WTC11 (cell line): Measurements from ENCODE around the gene LMOD2. TPM values are rescaled to one million over a fixed set of nuclear protein-coding genes. Genes with fewer than 3 reads are reported as not detected.

ENCODE experiments used
- ATAC-seq: fragments of 200-7000 bp; cut with Tn5 transposase; 2 replicates; pipeline ENCODE4 v1.10.0; 2021; ENCODE audit warnings: mild to moderate bottlenecking, moderate library complexity
- CTCF ChIA-PET: fragments of 300-600 bp; sonication (Branson Sonifier 250); formaldehyde crosslinking; loops from one replicate; lab custom pipeline; 2021; ENCODE audit warnings: antibody characterized with exemption; lab: Charles Lee
- POLR2A ChIA-PET: fragments of 350-600 bp; sonication (Branson Sonifier 250); formaldehyde crosslinking; loops from one replicate; lab custom pipeline; 2021; ENCODE audit warnings: antibody characterized with exemption; lab: Charles Lee
- DNase-seq: peaks from one replicate; pipeline ENCODE4 v3.0.0; 2021; ENCODE audit warnings: low spot score
- H3K27ac Mint-ChIP-seq: 2 replicates; pipeline ENCODE4 v1.8.0; 2021; ENCODE audit warnings: mixed read lengths
- H3K27me3 Mint-ChIP-seq: 2 replicates; pipeline ENCODE4 v1.8.0; 2021; ENCODE audit warnings: low read depth, mild to moderate bottlenecking, moderate library complexity, mixed read lengths
- H3K36me3 Mint-ChIP-seq: 2 replicates; pipeline ENCODE4 v1.8.0; 2021; ENCODE audit warnings: mixed read lengths
- H3K4me1 Mint-ChIP-seq: 2 replicates; pipeline ENCODE4 v1.8.0; 2022; ENCODE audit warnings: mixed read lengths
- H3K4me3 Mint-ChIP-seq: 2 replicates; pipeline ENCODE4 v1.8.0; 2021; ENCODE audit warnings: mild to moderate bottlenecking, moderate library complexity, mixed read lengths
- H3K9me3 Mint-ChIP-seq: 2 replicates; pipeline ENCODE4 v1.8.0; 2021; ENCODE audit warnings: mixed read lengths
- CBFB ChIP-seq: sonication (generic); formaldehyde crosslinking; IDR thresholded peaks from 2 replicates; pipeline ENCODE4 v1.8.1; 2022; ENCODE audit warnings: mild to moderate bottlenecking, low read depth, missing genetic modification reagents
- CREM ChIP-seq: sonication (generic); formaldehyde crosslinking; IDR thresholded peaks from 2 replicates; pipeline ENCODE4 v1.8.1; 2022; ENCODE audit warnings: mild to moderate bottlenecking, missing genetic modification reagents, moderate library complexity
- EMX1 ChIP-seq: fragments of 250-450 bp; sonication (Bioruptor Pico); IDR thresholded peaks from 2 replicates; pipeline ENCODE4 v1.8.0; 2021; ENCODE audit warnings: mild to moderate bottlenecking
- FOXP1 ChIP-seq: sonication (generic); formaldehyde crosslinking; IDR thresholded peaks from 2 replicates; pipeline ENCODE4 v1.8.0; 2022; ENCODE audit warnings: missing genetic modification reagents, mild to moderate bottlenecking, moderate library complexity, borderline replicate concordance
- HMGA2 ChIP-seq: fragments of 250-450 bp; sonication (Bioruptor Pico); IDR thresholded peaks from 2 replicates; pipeline ENCODE4 v1.4.0; 2021; ENCODE audit warnings: mild to moderate bottlenecking, moderate library complexity
- NR1H2 ChIP-seq: sonication (generic); formaldehyde crosslinking; IDR thresholded peaks from 2 replicates; pipeline ENCODE4 v1.9.0; 2021; ENCODE audit warnings: mild to moderate bottlenecking, moderate library complexity, missing genetic modification reagents
- NR2C2 ChIP-seq: sonication (generic); formaldehyde crosslinking; IDR thresholded peaks from 2 replicates; pipeline ENCODE4 v1.8.0; 2022; ENCODE audit warnings: mild to moderate bottlenecking, missing genetic modification reagents
- NR3C1 ChIP-seq: sonication (generic); formaldehyde crosslinking; conservative IDR thresholded peaks from 2 replicates; pipeline ENCODE4 v1.8.1; 2023; ENCODE audit warnings: low read depth, mild to moderate bottlenecking, missing genetic modification reagents
- OVOL2 ChIP-seq: fragments of 250-450 bp; sonication (Bioruptor Pico); IDR thresholded peaks from 2 replicates; pipeline ENCODE4 v1.9.0; 2021; ENCODE audit warnings: mild to moderate bottlenecking, borderline replicate concordance
- PRRX2 ChIP-seq: fragments of 250-450 bp; sonication (Bioruptor Pico); IDR thresholded peaks from 2 replicates; pipeline ENCODE4 v1.8.0; 2021; ENCODE audit warnings: mild to moderate bottlenecking
- RELA ChIP-seq: sonication (generic); formaldehyde crosslinking; IDR thresholded peaks from 2 replicates; pipeline ENCODE4 v1.8.1; 2022; ENCODE audit warnings: missing genetic modification reagents, mild to moderate bottlenecking, borderline replicate concordance
- SMAD4 ChIP-seq: sonication (generic); formaldehyde crosslinking; IDR thresholded peaks from 2 replicates; pipeline ENCODE4 v1.8.0; 2022; ENCODE audit warnings: mild to moderate bottlenecking, missing genetic modification reagents
- ZNF121 ChIP-seq: sonication (generic); formaldehyde crosslinking; IDR thresholded peaks from 2 replicates; pipeline ENCODE4 v1.8.0; 2023; ENCODE audit warnings: missing genetic modification reagents
- ZNF263 ChIP-seq: sonication (generic); formaldehyde crosslinking; IDR thresholded peaks from 2 replicates; pipeline ENCODE4 v1.8.1; 2022; ENCODE audit warnings: low read depth, mild to moderate bottlenecking, moderate library complexity, missing genetic modification reagents
- total RNA-seq: library from RNA; stranded (reverse); gene quantifications from 3 replicates; pipeline ENCODE4 v1.2.3, GENCODE V29; 2021
- TF ChIP-seq, protein P1 (sequence below): fragments of 200-600 bp; IDR thresholded peaks from 2 replicates; pipeline ENCODE4 v1.8.0; 2022; ENCODE audit warnings: antibody characterized with exemption
- TF ChIP-seq, protein P2 (sequence below): sonication (generic); formaldehyde crosslinking; IDR thresholded peaks from 2 replicates; pipeline ENCODE4 v1.8.0; 2022; ENCODE audit warnings: missing genetic modification reagents
- TF ChIP-seq, protein P3 (sequence below): sonication (generic); formaldehyde crosslinking; IDR thresholded peaks from 2 replicates; pipeline ENCODE4 v1.8.1; 2022; ENCODE audit warnings: low read depth, mild to moderate bottlenecking, moderate library complexity, missing genetic modification reagents, borderline replicate concordance
- TF ChIP-seq, protein P4 (sequence below): sonication (generic); formaldehyde crosslinking; IDR thresholded peaks from 2 replicates; pipeline ENCODE4 v1.8.0; 2023; ENCODE audit warnings: missing genetic modification reagents, mild to moderate bottlenecking, borderline replicate concordance
- TF ChIP-seq, protein P5 (sequence below): sonication (generic); formaldehyde crosslinking; IDR thresholded peaks from 2 replicates; pipeline ENCODE4 v1.8.1; 2022; ENCODE audit warnings: mild to moderate bottlenecking, missing genetic modification reagents, moderate library complexity, borderline replicate concordance
- TF ChIP-seq, protein P6 (sequence below): sonication (generic); formaldehyde crosslinking; IDR thresholded peaks from 2 replicates; pipeline ENCODE4 v1.8.0; 2023; ENCODE audit warnings: missing genetic modification reagents

The LMOD2 gene
- total RNA-seq, 1 experiment from 2014 or later = not detected

DNA sequence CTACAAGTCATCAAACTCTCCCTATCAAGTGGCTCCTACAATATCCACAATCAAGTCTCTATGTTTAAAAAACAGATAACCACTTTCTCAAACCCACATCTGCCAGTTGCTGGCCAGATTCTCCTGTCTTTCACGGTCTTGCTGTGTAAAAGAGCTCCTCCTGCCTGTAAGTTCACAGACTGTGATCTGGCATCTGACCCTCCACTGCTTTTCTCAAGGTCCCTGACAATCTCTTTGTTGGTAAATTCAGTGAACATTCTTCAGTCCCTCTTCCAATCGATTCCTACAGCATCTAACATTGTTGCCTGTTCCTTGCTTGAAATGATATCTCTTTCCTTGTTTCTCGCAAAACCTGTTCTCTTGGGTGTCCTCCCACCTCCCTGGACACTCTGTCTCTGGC, 18.5 kb upstream of the LMOD2 start (continued):
- TF ChIP-seq, protein P1, sequence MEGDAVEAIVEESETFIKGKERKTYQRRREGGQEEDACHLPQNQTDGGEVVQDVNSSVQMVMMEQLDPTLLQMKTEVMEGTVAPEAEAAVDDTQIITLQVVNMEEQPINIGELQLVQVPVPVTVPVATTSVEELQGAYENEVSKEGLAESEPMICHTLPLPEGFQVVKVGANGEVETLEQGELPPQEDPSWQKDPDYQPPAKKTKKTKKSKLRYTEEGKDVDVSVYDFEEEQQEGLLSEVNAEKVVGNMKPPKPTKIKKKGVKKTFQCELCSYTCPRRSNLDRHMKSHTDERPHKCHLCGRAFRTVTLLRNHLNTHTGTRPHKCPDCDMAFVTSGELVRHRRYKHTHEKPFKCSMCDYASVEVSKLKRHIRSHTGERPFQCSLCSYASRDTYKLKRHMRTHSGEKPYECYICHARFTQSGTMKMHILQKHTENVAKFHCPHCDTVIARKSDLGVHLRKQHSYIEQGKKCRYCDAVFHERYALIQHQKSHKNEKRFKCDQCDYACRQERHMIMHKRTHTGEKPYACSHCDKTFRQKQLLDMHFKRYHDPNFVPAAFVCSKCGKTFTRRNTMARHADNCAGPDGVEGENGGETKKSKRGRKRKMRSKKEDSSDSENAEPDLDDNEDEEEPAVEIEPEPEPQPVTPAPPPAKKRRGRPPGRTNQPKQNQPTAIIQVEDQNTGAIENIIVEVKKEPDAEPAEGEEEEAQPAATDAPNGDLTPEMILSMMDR = no peak
- no peak for TF ChIP-seq NR2C2 (CRISPR knock-in tag)
- TF ChIP-seq, protein P2, sequence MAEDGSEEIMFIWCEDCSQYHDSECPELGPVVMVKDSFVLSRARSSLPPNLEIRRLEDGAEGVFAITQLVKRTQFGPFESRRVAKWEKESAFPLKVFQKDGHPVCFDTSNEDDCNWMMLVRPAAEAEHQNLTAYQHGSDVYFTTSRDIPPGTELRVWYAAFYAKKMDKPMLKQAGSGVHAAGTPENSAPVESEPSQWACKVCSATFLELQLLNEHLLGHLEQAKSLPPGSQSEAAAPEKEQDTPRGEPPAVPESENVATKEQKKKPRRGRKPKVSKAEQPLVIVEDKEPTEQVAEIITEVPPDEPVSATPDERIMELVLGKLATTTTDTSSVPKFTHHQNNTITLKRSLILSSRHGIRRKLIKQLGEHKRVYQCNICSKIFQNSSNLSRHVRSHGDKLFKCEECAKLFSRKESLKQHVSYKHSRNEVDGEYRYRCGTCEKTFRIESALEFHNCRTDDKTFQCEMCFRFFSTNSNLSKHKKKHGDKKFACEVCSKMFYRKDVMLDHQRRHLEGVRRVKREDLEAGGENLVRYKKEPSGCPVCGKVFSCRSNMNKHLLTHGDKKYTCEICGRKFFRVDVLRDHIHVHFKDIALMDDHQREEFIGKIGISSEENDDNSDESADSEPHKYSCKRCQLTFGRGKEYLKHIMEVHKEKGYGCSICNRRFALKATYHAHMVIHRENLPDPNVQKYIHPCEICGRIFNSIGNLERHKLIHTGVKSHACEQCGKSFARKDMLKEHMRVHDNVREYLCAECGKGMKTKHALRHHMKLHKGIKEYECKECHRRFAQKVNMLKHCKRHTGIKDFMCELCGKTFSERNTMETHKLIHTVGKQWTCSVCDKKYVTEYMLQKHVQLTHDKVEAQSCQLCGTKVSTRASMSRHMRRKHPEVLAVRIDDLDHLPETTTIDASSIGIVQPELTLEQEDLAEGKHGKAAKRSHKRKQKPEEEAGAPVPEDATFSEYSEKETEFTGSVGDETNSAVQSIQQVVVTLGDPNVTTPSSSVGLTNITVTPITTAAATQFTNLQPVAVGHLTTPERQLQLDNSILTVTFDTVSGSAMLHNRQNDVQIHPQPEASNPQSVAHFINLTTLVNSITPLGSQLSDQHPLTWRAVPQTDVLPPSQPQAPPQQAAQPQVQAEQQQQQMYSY (CRISPR knock-in tag) = no peak
- TF ChIP-seq SMAD4 (CRISPR knock-in tag) = no peak
- TF ChIP-seq, all 79 proteins: peak for 0

DNA sequence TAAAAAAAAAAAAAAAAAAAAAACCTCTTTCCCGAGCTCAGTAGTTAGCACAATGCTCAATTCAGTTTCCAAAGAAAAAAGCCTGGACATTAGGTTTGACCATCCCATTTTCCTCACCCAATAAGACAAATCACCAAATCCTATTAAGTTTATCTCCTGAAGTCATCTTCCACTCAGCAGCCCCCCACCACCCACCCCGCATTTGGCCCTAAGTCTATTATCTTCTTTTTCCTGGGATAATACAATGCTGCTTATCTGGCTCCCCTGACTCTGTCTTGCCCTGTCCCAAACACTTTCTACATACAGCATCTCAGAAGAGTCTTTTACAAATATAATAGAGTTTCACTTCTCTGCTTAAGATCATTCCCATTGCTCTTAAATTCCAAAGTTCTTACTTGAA, 17.8 kb upstream of the LMOD2 start:
- H3K27me3 Mint-ChIP-seq = no peaks in the 10 kb centered on the region
- H3K36me3 Mint-ChIP-seq = no peaks in the 10 kb centered on the region
- ChIA-PET POLR2A (interaction anchor here (0.8 kb wide), 1 partner anchor 111 kb away, joined by 3 read pairs; the partner anchor contains the start of gene WASL), CTCF (interaction anchor here (1.4 to 3.6 kb wide), 9 partner anchors 13 to 234 kb away, joined by 3 to 38 read pairs (median 23); no protein-coding TSS in a partner anchor)
- H3K9me3 Mint-ChIP-seq = peaks cover 6% of the 10 kb centered on the region
- no peak for ATAC-seq
- H3K4me1 Mint-ChIP-seq = peaks cover 14% of the 10 kb centered on the region
- H3K4me3 Mint-ChIP-seq = no peak overlapping the region
- TF ChIP-seq CBFB (CRISPR knock-in tag) (no peak), ZNF263 (CRISPR knock-in tag) (no peak), OVOL2 (CRISPR knock-in tag) (no peak), HMGA2 (no peak), PRRX2 (CRISPR knock-in tag) (no peak), NR1H2 (CRISPR knock-in tag) (no peak), CREM (CRISPR knock-in tag) (no peak), FOXP1 (no peak), EMX1 (CRISPR knock-in tag) (no peak), RELA (CRISPR knock-in tag) (no peak), ZNF121 (CRISPR knock-in tag) (no peak), NR3C1 (CRISPR knock-in tag) (no peak)
- TF ChIP-seq, protein P3, sequence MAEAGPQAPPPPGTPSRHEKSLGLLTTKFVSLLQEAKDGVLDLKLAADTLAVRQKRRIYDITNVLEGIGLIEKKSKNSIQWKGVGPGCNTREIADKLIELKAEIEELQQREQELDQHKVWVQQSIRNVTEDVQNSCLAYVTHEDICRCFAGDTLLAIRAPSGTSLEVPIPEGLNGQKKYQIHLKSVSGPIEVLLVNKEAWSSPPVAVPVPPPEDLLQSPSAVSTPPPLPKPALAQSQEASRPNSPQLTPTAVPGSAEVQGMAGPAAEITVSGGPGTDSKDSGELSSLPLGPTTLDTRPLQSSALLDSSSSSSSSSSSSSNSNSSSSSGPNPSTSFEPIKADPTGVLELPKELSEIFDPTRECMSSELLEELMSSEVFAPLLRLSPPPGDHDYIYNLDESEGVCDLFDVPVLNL = no peak
- TF ChIP-seq, protein P4, sequence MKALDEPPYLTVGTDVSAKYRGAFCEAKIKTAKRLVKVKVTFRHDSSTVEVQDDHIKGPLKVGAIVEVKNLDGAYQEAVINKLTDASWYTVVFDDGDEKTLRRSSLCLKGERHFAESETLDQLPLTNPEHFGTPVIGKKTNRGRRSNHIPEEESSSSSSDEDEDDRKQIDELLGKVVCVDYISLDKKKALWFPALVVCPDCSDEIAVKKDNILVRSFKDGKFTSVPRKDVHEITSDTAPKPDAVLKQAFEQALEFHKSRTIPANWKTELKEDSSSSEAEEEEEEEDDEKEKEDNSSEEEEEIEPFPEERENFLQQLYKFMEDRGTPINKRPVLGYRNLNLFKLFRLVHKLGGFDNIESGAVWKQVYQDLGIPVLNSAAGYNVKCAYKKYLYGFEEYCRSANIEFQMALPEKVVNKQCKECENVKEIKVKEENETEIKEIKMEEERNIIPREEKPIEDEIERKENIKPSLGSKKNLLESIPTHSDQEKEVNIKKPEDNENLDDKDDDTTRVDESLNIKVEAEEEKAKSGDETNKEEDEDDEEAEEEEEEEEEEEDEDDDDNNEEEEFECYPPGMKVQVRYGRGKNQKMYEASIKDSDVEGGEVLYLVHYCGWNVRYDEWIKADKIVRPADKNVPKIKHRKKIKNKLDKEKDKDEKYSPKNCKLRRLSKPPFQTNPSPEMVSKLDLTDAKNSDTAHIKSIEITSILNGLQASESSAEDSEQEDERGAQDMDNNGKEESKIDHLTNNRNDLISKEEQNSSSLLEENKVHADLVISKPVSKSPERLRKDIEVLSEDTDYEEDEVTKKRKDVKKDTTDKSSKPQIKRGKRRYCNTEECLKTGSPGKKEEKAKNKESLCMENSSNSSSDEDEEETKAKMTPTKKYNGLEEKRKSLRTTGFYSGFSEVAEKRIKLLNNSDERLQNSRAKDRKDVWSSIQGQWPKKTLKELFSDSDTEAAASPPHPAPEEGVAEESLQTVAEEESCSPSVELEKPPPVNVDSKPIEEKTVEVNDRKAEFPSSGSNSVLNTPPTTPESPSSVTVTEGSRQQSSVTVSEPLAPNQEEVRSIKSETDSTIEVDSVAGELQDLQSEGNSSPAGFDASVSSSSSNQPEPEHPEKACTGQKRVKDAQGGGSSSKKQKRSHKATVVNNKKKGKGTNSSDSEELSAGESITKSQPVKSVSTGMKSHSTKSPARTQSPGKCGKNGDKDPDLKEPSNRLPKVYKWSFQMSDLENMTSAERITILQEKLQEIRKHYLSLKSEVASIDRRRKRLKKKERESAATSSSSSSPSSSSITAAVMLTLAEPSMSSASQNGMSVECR (CRISPR knock-in tag) = no peak
- TF ChIP-seq, protein P5, sequence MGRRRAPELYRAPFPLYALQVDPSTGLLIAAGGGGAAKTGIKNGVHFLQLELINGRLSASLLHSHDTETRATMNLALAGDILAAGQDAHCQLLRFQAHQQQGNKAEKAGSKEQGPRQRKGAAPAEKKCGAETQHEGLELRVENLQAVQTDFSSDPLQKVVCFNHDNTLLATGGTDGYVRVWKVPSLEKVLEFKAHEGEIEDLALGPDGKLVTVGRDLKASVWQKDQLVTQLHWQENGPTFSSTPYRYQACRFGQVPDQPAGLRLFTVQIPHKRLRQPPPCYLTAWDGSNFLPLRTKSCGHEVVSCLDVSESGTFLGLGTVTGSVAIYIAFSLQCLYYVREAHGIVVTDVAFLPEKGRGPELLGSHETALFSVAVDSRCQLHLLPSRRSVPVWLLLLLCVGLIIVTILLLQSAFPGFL (CRISPR knock-in tag) = no peak
- TF ChIP-seq, protein P6, sequence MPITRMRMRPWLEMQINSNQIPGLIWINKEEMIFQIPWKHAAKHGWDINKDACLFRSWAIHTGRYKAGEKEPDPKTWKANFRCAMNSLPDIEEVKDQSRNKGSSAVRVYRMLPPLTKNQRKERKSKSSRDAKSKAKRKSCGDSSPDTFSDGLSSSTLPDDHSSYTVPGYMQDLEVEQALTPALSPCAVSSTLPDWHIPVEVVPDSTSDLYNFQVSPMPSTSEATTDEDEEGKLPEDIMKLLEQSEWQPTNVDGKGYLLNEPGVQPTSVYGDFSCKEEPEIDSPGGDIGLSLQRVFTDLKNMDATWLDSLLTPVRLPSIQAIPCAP = no peak
- no peak overlapping the region for H3K27ac Mint-ChIP-seq
- no peak for DNase-seq
